ENCODE data around the gene ZNF366.

The ZNF366 gene, protein sequence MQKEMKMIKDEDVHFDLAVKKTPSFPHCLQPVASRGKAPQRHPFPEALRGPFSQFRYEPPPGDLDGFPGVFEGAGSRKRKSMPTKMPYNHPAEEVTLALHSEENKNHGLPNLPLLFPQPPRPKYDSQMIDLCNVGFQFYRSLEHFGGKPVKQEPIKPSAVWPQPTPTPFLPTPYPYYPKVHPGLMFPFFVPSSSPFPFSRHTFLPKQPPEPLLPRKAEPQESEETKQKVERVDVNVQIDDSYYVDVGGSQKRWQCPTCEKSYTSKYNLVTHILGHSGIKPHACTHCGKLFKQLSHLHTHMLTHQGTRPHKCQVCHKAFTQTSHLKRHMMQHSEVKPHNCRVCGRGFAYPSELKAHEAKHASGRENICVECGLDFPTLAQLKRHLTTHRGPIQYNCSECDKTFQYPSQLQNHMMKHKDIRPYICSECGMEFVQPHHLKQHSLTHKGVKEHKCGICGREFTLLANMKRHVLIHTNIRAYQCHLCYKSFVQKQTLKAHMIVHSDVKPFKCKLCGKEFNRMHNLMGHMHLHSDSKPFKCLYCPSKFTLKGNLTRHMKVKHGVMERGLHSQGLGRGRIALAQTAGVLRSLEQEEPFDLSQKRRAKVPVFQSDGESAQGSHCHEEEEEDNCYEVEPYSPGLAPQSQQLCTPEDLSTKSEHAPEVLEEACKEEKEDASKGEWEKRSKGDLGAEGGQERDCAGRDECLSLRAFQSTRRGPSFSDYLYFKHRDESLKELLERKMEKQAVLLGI

DNA sequence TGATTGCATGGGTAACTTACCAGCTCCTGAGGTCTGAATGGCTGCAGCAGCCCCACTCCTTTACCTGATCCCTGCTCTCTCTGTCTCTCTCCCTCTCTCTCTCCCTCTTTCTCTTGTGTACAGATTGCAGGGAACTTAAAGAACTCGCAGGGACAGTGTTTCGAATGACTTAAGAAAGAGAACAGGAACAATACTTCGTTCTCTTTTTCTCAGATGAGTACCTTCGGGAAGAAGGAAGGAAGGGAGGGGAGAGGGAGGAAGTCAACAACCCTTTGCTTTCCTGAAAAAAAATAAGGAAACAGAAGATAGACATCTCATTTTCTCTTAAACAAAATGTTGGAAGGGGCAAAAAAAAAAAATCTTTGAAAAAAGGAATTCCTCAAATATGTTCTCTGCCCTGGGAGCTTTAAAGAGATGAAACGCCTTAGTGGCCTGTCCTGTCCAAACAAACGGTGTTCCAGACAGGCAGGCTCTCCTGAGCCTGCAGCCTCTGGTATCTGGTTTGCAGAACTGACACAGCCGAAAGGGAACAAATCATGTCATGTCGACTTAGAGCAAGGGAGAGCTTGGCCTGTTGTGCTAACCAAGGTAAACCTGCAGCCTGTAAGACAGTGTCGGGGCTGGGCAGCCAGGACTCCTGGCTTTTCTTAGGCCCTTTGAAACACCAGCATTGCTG is at the start of gene ZNF366:
TSS of gene ZNF366 (minus strand) at position 180 of the 676 bp plus-strand sequence. CDS start 45,914 bp downstream, outside the sequence.
- no peak for DNase-seq (ENCODE audit: low read depth, low spot score)

DNA sequence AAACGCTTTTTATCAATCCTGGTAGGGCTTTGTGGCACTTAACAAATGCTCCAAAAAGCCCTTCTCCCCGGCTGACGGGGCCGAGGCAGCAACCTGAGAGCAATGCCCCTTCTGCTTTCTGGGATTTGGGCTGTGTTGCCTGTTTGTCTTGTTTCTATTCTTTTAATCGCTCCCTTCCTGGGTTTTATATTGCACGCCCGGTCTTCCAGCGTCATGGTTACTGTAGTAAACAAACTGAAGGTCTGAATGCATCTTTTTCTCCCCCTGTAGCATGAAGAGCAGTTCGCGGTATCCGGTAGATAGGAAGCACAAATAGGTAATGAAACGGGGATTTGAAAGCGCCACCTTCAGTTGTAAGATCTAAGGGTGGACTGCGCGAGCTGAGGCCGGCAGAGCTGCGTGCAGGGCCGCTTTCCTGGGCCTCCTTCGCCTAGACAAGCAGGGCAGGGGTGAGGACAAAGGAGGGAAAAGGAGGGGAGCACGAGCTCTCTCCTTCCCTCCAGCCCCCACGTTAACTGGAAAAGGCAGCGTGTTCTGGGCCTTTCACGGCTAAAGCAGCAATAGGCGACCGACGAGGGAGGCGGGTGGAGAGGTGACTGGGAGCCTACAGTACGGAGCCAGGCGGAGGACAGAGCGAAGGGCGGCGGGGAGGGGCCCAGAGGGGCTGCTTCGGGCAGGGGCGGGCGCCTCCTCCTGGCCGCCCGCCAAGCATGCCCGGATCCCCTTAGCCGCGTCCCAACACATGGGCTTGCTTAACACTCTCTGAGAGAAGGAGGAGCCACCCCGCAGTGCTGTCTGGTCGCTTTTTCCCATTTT is 49.3 kb upstream of the ZNF366 start:
- DNase-seq (ENCODE audit: low read depth, low spot score) = no peak

DNA sequence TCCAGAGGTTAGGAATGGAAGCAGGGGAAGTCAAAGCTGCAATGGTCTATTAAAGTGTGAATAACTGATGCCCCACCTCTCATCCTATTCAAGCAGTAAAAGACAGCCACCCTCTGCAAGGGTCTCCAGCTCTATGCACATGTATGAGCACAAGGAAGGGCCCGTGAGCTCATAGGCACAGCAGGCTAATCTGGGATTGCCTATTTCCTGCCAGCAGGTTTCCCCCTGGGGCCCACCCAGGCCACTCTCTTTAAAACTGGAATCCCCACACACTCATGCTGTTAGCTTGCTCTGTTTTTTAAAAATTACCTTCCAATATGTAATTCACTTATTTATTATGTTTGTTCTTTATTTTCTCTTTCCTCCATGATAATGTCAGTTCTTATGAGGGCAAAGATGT is 48.7 kb upstream of the ZNF366 start:
- DNase-seq (ENCODE audit: low read depth, low spot score) = no peak

DNA sequence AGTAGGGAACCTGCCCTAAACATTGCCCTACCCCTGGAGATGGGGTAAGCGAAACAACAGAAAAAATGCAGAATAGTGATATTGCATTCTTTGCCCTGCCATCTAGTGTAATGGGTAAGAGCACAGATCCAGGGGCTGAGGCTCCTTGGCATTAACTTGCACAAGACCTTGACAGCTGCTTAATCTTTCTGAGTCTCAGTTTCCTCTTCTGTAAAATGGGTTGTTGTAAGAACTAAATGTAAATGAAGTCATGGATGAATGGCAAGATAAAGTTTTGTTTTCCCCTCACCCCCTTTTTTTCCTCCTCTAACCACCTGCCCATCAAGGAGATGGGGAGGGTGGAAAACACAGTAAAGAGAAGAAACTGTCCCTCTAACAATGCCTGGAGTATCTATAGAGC is 47.7 kb upstream of the ZNF366 start:
- DNase-seq (ENCODE audit: low read depth, low spot score) = no peak

DNA sequence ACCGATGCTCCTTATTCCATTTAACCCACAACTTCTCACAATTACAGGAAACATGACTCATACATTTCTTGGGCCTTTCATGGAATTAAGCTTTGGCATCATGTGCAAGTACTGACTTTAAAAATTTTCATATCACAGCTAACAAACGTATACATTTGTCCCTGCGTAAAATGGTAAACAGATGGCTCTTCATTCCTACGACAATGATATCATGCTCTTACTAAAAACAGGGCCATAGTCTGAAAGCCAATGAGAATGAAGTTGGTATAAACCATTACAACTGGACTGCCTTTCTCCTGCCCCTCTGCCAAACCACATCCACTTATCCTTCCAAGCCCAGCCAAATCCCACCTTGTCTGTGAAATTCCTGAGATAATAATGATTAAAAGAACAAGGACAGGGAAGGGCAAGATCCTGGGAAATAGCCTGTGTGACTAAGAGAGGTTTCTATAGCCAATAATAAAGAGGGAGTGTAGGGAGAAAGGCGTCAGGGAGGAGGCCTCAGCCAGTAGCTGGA is 44.9 kb upstream of the ZNF366 start:
- DNase-seq (ENCODE audit: low read depth, low spot score) = no peak

DNA sequence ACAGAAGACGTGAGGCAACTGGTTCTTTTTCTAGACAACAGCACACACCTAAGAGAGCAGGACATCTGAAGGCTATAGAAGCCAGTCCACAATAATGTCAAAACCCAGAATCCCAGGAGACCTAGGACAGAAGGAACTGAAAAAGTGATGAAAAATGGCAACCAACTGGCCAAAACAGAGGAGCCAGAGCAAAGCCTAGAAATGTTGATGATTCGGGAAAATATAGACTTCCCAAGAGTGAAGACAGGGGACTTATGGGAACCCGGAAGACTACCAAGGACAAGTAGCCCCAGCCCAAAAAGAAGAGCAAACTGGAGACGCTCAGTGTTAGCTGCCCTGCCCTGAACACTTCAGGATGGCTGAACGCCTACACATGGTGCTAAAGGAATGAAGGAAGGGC is 43.4 kb upstream of the ZNF366 start:
- no peak for DNase-seq (ENCODE audit: low read depth, low spot score)

DNA sequence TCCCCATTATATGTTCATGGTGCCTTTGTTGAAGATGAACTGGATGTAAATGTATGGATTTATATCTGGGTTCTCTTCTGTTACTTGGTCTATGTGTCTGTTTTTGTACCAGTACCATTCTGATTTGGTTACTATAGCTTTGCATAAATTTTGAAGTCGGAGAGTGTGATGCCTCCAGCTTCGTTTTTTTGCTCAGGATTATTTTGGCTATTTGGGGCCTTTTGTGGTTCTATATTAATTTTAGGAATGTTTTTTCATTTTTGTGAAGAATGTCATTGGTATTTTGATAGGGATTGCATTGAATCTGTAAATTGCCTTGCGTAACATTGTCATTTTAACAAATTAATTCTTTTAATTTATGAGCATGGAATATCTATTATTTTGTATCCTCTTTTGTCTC is 36.6 kb upstream of the ZNF366 start:
- DNase-seq (ENCODE audit: low read depth, low spot score) = no peak

DNA sequence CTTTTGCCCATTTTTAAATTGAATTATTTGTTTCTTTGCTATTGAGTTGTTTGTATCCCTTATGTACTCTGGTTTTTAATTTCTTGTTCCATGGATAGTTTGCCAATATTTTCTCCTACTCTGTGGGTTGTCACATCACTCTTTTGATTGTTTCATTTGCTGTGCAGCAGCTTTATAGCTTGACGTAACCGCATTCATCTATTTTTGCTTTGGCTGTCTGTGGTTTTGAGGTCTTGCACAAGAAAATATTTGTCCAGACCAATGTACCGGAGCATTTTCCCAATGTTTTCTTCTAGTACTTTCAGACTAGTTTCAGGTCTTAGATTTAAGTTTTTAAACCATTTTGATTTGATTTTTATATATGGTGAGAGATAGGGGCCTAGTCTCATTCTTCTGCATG is 36.2 kb upstream of the ZNF366 start:
- DNase-seq (ENCODE audit: low read depth, low spot score) = no peak

DNA sequence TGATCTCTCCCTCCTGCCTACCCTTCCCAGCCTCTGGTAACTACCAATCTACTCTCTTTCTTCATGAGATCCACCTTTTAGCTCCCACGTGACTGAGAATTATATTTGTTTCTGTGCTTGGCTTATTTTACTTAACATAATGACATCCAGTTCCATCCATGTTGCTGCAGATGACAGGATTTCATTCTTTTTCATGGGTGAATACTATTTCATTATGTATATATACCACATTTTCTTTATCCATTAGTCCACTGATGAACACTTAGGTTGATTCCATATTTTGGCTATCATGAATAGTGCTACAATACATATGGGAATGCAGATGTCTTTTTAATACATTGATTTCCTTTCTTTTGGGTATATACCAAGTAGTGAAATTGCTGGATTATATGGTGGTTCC is 35.5 kb upstream of the ZNF366 start:
- DNase-seq (ENCODE audit: low read depth, low spot score) = no peak

DNA sequence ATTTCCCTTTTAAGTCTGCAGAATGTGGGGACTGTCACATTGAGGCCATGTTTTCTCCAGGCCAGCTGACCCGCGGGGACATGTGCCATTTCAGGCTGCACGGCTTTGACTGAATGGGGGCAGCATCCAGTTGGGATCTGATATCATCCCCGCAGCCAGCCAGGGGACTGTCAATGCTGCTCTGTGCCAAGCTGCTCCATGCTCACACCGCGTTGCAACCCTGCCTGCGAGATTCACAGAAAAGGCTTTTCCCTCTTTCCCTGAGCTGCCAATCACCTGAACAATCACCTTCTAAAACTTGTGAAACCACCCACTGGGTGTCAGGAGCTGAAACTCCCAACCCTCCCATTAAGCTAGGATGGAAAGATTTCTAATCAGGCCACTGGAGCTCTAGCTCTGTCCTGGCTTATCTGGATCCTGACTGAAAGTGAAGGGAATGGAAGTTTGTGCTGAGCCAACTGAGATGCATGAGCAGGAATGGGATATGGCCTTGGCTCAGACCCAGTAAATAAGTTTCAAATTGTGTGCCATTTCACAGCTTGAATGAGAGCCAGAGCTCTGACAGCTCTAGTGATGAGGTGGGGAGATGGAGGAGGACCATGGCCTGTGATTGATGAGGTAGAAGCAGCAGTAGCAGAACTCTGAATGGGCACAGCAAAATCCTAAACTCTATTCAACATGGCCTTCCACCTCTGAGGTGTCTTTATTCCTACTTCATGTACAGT is 34.5 kb upstream of the ZNF366 start:
- DNase-seq (ENCODE audit: low read depth, low spot score) = no peak

DNA sequence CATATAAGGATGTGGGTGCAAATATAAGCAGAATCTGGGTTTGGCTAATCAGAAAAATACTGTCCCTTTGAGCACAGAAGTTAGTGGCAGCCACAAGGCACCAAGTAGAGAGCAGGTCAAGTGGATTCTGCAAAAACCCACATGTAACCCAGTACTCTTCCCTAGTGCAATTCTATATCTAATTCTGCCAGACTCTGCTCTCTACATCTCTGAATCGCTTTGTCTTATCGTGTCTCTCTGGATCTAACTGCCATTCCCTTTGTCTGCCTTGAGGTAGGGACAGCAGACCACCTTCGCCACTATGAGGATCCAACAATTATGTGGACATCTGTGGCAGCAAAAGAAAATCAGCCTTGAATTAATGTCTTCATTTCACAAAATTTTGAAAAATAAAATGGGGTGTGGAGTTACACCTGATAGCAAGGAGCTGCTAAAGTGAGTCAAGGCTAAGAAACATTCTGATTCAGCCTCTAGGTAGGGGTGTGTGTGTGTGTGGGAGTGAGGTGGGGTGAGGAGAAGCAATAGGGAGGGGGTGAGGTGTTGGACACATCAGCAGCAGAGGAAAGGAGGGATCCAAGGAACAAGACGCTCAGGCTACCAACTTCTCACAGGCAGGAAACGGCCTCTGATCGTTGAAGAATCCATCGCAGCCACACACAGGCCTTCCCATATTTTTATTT is 33.7 kb upstream of the ZNF366 start:
- DNase-seq (ENCODE audit: low read depth, low spot score) = no peak

DNA sequence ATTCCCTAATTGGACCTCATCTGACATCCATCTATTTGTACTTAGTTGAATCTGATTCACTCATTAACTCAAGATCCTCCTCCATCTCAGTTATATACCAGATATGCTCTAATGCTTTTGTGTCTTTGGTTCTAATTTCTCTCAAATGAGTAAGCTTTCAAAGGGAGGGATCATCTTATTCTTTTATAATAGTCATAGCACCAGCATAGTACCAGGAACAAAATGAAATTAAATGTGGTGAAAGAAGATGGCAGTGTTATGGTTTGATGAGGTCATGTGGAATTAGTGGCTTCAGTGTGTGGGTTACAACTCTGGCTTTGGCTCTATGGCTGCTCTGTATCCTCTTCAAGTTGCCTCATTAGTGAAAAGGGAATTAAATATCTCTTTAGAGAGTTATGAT is 32.5 kb upstream of the ZNF366 start:
- DNase-seq (ENCODE audit: low read depth, low spot score) = no peak

DNA sequence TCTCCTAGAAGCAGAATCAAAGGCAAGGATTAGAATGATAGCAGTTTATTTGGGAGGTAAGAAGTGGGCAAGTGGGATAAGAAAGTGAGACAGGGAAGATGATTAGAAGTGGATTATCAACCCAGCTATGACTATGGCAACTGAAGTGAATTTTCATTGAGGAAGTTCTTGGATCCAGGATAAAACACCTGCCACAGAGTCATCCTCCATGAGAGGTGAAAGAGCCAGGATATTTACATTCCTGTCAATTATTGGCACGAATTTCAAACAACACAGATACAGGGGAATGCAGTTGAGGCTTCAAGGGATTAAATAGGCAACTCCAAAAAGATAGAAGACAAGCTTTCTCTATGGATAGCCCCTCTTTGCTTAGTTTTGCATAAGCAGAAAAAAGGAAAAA is 31.8 kb upstream of the ZNF366 start:
- DNase-seq (ENCODE audit: low read depth, low spot score) = no peak

DNA sequence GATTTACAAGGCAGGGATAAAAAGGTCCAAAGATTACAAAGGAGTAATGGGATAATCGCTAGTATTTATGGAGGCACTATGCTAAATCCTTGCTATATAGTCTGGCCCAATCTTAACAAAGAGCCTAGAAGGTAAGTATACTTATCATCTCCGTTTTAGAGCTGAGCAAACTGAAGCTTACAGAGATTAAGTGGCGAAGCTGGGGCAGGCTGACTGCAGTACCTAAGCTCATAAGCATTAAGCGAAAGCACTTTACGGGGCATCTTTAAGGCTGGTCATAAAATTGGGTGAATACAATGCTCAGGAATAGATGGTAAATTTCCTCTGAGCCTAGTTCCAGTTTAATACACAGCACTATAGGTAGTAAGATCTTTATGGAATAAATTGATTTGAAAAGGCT is 30.0 kb upstream of the ZNF366 start:
- no peak for DNase-seq (ENCODE audit: low read depth, low spot score)

DNA sequence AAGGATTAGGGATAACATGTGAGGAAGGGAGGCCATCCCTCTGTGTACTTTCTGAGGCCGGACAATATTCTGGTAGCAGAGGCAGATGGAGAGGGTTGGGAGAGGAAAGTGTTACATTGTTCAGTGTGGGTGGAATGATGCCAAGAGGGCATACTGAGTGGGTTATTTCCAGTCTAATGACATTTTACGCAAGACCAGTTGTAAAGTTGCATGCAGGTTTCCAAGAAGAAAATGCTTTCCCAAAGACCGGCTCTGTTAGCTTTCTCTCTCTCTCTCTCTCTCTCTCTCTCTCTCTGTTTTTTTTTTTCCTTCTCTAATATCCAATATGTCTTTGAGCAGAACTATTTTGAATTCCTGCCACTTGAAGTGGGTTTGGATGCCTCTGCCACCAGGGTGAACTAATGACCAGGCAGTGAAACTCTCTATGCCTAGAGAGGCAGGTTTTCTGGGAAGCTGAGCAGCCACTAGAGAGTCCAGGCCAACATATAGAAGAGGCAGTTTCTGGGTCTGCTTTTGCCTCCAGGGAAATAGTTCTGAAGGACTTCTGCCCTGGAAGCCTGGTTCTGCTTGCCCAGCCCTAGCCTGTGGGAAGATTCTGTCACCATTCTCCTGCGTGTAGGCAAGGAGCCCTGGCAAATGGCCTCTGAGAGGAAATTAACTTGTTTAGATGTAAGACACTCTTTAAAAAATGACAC is 24.4 kb upstream of the ZNF366 start:
- DNase-seq (ENCODE audit: low read depth, low spot score) = no peak

DNA sequence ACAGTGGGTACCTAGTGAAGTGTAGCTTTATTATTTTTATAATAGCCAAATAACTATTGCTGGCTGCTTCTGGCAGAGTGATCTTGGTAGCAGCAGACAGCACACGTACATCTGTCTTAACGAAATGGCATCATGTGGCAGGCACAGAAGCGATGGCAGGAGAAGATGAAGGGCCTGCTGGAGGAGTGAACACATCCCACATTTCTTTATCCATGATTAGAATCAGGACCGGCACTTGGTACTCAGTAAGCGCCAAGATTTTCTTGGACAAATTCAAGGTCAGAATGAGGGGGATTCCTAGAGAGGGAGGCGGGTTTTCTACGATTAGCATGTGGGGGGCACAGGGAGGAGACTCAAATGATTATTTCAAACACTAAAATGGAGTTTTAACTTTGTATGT is 23.0 kb upstream of the ZNF366 start:
- DNase-seq (ENCODE audit: low read depth, low spot score) = no peak

DNA sequence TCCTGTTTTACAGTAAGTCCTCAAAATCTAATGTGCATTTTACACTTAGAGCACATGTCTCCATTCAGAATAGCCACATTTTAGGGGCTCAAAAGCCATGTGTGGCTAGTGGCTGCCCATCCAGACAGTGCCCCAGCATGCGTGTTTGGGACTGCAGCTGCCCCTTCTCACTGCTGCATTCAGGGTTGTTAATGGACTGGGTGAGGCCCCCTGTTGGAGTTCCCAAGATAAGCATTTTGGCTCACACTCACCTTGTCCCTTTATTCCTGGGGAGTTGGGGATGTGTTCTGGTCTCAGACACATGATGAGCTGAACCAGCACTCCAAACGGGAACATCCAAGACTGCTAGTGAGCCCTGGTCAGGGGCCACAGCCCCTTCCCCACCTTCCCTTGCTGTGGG is 22.2 kb upstream of the ZNF366 start:
- no peak for DNase-seq (ENCODE audit: low read depth, low spot score)

DNA sequence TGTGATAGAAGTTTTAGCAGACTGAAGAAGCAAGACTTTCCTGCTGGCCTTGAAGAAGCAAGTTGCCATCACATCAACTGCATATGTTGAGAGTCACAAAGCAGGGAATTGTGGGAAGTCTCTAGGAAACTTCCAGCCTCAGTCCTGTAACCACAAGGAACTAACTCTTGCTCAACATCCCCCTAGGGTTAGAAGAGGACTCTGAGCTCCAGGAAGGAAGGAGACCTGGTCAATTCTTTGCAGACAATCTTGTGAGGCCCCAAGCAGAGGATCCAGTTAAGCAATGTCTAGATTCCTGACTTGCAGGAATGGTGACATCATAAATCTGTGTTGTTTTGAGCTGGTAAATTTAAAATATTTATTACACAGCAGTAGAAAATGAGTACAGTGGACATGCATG is 18.6 kb upstream of the ZNF366 start:
- no peak for DNase-seq (ENCODE audit: low read depth, low spot score)

DNA sequence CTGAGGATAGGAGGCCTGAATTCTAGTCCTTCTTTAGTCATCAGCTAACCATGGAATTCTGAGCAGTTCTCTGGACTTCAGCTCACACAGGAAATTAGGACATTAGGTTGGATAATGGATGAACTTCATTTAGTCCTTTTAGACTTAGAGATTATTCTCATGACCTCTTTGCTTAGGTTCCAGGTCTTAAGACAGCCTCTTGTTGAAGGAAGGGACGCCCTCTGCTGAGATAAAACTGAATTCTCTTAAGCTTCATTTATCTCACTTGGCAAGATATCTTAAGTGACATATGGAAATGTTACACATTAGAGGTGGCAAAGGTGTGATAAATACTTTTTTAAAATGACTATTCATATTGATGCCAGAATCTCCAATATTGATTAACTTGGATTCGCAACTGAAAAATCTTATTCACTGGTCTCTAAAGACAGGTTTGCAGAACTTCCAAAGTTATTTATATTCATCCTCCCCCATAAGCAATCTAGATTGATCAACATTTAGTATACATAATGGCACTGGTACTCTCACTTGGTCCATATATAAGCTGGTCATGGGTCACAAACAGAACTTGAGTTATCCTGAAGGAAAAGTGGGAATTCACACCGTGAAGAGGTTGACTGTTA is 16.9 kb upstream of the ZNF366 start:
- no peak for DNase-seq (ENCODE audit: low read depth, low spot score)
